GM18907 (cell line): ENCODE results near the gene KIAA1755.

Experiments used
- ATAC-seq: cut with Tn5 transposase; IDR thresholded peaks from one replicate; pipeline ENCODE4 v1.9.1; 2021; ENCODE audit warnings: mild to moderate bottlenecking, moderate library complexity; ENCODE audit not compliant: unreplicated experiment

The KIAA1755 gene

DNA sequence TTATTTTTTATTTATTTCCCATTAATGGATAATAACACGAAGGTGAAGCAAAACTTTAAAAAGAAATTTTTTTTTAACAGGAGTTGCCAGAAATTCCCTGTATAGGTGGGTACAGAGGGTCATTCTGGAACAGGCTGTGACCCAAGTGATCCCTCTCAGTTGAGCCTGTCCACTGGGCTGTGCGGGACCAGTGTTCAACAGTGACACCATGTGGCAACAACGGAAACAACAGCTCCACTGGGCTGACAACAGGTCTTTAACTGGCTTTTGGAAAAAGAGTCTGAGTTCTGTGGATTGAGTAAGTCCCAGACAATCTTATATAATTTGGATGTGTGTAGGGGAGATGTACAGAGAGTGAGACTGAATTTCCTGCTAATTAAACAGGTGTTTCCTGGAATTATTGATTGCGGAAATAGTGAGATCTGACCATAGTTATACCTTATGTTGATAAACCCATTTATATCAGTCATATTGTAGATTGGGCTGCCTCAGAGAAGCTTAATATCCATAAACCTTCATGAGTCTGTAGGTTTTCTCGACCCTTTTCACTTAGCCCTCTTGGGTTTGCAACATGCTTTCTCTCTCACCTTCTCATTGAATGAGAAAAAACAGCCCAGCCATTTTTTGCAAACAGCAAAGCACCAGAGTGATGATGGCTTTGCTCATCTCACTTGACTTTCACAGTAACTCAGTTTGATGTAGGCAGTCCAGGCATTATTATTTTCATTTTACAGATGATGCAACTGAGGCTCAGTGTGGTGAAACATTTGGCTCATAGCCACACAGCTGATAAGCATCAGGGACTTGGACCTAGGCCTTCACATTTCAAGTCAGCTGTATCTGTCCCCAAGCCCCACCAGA, 17.5 kb downstream of the KIAA1755 start:
- no peak for ATAC-seq

DNA sequence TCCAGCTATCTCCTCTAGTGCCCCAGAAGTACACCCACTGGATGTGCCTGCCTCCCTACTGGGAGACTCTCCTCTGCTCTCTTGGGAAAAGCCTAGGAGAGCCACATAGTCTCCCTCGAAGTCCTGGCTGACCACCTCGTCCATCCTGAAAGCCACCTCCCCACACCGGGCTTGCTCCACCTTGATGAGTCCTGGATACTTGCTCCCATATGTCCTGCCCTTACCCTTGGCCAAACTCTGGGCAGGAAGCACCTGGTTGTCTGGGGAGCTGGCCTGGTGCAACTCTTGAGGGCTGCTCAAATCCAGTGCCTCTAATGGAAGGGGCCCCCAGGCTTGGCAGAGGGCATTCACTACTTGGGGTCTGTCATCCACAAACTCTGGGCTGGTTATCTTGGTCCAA, 19.3 kb downstream of the KIAA1755 start:
- ATAC-seq = no peak

DNA sequence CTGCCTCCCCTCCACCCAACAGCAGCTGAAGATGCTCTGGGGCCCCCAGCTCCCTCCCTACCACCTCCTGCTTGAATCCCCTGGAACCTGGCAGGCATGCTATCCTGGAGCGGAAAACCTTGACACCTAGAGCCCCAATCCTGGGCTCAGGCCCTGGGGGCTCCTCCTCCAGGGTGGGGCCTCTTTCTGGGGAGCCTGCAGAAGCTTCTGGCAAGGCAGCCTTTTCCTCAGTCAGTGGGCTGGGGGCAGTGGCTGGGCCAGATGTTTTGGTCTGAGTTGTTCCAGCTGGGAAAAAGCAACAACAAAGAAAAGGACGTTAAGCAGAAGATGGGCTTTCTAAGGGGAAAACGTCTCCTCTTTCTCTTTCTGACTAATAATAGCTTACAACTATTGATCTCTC, 21.1 kb downstream of the KIAA1755 start:
- no peak for ATAC-seq

DNA sequence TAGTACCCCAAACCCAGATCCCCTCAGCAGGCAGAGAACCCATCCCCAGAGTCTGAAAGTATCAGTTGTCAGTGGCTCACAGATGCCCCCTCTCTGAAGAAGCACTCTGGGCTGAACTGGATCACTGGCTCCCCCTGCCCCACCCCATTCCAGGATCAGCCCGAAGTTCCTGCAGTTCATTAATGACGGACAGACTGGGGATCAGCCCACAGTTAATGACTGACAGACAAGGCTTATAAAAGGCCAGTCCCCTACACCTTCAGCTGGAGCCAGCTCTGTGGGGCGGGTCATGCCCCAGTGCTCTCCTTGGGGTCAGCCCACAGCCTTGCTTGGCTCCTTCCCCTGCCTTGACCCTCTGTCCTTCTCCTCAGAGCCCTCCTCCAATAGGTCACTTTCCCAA, 21.7 kb downstream of the KIAA1755 start:
- ATAC-seq = no peak

DNA sequence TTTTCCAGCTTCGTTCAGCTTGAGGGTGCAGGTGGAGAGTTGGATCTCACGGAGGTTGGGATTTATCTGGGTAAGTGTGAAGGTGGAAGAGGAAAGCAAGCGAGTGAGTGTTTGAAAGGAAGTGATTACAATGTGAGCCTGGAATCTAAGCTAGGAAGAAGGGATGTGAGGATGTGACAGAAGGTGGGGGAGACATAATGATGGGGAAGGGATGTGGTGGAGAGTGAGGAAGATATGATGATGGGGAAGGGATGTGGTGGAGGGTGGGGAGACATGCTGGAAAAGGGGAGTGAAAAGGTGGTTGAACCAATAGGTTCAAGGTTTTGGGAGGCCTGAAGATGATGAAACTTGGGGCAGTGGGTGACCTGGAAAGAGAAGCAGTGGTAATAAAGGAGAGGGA, 23.2 kb downstream of the KIAA1755 start:
- no peak for ATAC-seq

DNA sequence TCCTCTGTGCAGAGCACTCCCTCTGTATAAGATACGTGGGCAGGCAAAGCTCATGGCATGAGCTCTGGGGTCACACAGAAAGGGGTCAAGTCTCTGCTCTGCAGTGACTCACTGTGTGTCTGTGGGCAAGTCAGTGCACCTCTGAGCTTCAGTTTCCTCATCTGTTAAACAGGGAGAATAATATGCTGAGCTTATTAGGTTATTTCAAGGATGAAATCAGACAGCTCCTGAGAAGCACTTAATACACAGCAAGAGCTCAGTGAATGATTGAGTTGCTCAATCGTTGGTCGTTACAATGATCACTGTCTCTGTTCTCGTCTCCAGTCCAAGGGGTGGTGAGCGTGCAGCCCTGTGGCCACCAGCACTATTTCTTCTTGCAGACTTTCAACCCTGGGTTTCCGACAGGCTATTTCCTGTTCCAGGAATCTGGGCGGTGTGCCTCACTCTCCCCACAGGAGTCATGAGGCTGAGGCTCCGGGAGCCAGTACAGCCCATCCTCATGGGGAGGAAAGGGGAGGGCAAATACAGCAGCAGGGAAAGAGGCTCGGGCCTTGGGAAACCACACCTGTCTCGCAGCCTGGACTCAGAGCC, 28.9 kb downstream of the KIAA1755 start:
- ATAC-seq = no peak

DNA sequence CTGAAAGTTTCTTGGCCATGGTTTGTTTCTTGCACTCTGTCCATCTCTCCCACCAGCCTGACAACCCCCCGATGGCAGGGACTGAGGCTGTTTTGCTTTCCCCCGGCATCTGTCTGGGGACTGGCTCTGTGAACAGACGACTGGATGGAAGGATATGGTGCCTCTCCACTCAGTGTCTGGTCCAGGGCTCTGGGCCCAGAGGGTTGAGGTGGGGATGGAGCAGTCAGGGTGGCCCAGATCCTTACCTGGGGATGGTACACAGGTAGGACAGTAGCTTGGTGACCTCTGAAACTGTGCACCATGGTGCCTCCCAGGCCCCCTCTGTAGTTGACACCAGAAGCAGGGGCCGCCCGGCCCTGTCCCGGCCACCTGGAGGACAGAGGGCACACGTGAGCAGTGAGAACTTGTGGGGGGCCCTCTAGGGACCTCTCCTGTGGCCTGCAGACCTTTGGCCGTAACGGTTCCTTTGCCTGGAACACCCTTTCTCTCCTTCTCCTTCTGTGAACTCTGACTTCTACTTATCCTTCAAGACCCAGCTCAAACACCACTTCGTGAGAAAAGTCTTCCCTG, 29.5 kb downstream of the KIAA1755 start:
- ATAC-seq = no peak

DNA sequence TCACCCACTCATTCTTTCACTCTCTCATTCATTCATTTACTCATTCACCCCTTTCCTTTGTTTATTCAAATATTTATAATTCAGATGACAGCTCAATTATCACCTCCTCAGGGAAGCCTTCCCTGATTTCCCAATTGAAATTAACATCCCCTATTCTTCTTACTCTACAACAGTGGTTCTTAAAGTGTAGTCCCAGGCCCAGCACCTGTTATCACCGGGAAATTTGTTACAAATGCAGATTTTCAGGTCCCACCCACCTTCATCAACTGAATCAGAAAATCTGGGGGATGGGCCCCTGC, 30.3 kb downstream of the KIAA1755 start:
- no peak for ATAC-seq

DNA sequence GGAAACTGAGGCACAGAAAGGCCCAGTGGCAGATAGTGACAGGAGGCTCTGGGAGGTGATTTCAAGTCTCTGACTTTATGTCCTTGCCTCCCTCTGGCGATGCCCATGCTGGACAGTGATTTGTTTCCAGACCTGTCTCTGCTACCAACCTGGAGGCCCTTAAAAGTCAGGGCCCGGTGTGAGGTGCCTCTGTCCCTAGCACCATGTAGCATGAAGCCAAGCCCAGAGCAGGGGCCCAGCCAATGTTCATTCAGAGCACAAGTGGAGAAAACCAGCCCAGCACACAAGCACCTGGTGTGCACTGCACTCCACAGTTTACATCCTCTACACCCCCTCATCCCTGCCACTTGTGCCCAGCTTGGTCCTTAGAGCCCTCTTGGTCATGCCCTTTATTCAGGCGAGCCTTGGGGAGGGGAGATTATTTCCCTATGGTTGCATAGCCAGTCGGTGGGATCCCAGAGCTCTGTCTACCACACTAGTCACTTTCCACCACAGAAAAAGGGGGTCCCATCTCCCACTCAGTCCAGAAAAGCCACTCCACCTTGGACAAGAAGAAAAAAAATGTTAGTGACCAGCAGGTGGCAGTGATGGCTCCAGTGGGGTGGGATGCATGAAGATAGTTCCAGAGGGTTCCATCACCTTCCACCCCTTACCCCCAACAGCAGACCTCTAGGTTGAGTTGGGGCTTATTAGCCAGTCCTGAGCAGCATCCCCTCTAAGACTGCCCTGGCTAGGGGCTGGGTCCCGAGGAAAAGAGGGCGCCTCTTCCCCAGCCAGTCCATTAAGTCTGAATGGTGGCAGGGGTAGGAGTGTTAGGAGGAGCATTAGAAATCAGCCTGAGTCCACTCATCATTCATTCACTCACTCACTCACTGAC, 30.9 kb downstream of the KIAA1755 start:
- no peak for ATAC-seq

DNA sequence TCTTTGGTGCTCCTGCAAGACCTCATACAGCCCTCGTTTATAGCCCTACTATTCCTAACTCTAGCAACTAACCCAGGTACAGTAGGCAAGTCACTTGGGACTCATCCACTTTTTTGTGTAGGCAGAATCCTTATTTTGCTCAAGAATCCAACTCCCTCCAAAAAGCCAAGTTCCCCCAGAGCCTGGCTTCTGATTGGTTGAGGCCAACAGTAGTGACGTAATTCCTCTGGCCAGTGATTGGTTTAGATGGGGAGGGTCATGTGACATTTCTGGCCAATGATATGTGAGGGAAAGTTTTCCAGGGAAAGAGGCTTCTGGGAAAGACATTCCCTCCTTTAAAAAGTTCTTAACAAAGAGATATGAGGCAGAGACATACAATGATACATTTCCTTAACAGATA, 32.1 kb downstream of the KIAA1755 start:
- no peak for ATAC-seq

DNA sequence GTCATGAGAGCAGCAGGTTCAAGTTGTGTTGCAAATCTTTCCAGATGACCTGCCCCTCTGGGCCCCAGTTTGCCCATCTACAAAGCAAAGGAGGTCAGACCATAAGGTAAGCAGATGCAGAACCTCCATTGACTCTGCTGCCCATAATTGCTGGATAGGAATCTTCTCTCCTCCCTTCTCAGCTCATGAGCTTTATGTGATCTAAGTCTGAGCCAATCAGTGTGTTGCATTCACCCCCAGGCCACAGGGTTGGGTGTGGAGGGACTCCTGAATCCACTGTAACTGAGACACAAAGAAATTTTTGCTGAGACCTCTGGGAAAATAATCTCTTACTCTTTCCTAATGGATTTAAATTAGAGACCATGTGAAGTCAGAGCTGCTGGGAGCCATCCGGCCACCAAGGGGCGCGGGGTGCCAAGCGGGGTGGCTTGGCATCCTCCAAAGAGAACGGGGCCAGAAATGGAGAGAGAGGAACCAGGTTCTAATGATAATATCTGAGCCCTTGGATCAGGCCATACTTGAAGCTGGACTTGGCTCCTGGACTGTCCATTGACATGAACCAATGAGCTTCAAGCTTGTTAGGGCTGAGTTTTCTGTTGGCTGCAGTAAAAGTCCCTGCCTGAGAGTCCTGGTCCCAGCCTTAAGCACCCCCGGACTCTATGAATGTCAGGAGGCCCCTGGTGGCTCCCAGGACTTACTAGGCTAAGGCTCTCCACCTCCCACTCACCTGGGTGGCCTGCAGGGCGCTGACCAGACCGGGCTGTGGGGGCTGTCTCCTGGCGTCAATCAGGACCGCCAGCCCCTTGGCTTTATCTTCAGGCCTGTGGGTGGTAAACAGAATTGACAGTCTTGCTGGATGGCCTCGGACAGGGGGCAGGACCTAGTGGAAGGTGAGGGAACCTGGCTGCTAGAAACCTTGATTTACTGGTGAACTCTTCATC, 32.8 kb downstream of the KIAA1755 start:
- no peak for ATAC-seq

DNA sequence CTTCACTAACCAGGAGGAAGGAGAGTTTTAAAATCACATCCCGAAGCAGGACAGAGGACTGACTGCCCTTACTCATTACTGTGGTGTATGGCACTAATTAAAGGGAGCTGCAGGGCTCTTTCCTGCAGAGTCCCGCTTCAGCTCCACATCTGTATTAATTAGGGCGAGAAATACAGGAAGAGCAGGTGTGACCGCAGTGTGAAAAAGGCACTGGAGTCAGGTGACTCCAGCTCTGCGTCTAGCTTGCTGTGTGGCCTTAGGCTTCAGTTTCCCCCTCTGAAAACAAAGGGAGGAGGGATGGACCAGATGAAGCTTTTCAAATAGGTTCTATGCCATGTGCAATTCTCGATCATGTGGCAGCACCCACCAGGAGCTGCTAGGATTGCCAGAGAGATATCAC, 34.0 kb downstream of the KIAA1755 start:
- no peak for ATAC-seq

DNA sequence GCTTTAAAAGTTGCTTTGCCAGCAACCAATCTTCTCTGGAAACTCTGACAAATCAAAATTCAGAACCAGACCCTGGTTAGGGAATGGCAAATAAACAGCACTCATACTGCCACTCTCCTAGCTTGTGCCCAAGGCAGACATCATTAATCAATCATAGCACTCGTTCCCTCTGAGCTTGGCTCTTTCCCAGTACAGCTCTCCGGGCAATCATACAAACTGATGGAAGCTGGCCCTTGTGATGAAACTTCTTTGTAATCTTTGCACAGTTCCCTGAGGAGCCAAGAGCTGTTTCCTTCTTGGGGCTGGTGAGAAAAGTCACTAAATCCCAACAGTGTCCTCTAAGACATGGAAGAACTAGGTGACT, 34.7 kb downstream of the KIAA1755 start:
- no peak for ATAC-seq

DNA sequence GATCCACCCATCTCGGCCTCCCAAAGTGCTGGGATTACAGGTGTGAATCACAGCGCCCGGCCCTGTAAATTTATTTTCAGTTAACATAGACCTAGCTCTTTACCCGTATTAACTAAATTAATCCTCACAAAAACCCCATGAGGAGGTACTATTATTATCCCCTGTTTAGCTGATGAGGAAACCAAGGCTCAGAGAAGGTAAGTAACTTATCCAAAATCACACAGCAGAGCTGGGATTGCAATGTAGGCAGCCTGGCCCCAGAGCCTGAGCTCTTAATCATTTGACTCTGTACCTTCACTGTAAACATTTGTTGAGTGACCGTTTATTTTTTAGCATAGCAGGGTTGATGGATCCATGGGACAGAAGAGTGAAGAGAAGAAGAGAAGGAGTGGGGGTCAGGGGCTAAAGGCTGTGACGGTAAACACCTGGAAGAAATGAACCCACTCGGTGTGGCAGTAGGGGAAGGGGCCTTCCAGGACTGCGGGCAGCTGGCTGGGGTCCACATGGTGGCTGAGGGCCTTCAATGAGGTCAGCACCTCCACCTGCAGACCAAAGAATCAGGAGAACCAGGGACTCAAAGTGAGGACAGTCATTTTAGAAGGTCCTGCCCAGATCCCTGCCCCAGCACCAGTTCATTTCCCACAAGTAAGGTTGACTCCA, 35.2 kb downstream of the KIAA1755 start:
- ATAC-seq = no peak

DNA sequence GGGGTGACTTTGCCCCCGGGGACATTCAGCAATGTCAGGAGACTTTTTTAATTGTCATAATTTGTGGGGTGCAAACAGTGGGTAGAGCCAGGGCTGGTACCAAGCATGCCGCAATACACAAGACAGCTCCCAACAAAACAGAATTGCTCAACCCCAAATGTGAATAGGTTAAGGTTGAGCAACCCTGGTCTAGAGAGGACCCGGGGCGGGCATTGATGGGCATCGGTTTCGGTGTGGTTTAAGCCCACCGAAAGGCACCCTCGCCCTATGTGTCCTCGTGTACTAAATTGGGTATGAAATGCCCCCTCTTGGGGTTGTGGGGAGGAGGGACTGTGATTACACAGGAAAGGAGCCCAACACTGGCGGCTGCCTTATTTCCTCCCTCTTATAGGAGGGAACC, 36.0 kb downstream of the KIAA1755 start:
- ATAC-seq = no peak

DNA sequence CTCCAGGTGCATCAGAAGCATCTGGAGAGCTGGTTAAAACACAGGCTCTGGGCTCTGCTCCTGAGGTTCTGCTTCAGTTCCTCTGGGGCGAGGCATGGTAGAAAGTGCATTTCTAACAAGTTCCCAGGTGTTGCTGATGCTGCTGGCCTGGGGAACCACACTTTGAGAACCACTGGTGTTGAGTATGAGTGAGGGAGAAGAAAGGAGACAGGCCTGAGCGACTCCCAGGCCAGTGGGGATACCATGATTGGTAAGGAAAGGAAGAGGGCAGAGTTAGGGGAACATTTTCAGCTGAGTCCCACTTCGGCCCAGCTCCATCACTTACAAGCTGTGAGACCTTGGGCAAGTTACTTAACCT, 36.8 kb downstream of the KIAA1755 start:
- ATAC-seq = no peak

DNA sequence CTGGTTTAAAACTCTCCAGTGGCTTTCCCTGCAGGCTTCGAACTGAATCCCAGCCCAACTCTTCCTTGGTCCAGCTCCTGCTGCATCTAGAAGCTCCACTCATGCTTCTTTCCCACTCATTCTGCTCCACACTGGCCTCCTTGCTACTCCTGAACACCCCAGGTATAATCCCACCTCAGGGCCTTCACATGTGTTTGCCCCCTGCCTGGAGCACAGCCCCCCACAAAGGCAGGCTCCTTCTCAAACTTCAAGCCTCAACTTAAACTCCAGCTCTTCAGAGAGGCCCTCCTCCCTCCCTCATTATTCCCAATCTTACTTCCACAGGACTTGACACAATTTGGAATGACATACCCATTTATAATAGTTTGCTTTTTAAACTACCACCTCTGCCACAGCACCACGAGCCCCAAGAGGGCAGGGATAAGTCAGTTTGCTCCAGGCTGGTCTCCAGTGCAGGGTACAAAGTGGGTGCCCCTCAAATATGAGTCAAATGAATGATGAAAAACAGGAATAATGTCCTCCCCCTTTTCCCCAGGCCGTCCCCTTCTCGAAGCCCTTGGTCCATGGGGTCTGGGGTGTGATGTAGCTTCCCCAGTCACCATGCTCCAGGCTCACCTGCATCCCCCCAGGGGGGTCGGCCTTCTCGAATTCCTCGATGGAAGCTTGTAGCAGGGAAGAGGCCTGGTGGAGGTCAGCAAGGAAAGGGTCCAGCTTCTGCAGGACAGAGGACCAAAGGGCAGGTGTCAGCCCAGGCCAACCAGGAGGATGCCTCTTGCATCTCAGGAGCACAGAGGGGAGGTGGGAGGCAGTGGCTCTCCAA, 37.4 kb downstream of the KIAA1755 start:
- ATAC-seq = no peak

DNA sequence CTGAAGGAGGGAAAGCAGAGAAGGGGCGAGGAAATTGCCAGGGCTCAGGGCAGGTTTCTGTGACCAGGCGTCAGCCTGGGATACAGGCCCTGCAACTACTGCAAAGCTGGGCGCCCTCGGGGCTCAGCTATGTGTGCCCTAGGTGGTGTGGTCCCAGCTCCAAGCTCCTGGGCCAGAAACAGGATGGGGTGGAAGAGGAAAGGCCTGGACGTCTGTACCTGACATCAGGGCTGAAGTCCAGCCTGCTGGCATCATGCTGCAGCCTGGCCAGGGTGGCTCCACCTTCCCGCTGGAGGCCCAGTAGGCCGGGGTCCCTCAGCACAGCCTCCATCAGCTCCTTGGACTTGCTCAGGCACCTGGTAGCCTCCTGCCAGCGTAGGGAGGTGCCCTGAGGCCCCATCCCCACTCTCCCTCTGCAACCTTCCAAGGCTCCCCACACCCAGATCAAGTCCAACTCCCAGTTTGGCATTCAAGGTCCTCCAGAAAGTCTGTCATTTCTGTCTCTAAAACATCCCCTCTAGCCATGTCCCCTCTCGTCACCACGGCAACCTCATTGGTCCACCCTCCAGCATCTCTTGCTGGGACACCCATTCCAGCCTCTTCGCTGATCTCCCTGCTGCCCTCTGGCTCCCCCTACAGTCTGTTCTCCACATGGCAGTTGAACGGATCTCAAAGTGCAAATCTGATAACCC, 38.2 kb downstream of the KIAA1755 start:
- ATAC-seq = no peak

DNA sequence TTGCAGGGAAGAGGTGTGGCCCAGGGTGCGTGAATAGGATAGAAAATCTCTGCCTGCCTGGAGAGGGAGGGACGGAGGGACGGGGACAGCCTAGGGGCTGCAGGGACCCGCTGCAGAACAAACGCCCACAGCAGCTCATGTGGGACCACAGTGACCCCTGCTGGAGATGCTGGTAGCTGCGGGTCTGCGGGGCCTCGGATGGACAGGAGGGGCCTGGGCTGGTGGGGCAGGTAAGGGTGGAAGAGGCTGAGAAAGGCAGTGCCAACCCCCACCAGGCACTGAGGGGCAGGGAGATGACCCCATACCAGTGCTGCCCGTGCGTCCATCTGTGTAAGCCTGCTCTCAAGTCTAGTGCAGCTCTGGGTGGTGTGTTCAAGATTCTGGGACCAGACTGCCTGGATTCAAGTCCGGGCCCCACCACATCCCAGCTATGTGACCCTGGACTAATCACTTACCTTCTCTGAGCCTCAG, 39.4 kb downstream of the KIAA1755 start:
- ATAC-seq = peak; percentile 51
